ENCODE data around the gene WWC1. TPM values are rescaled to one million over a fixed set of nuclear protein-coding genes. Genes with fewer than 3 reads are reported as not detected.

WWC1 gene
- total RNA-seq, 1 experiment from 2014 or later, result 97.7 TPM

GRCh38 chr5:168354397-168354796 is 63.0 kb downstream of the WWC1 start:
- Histone ChIP-seq H3K4me1 (replicated peaks; ENCODE audit: insufficient read depth) (peaks cover 73% of the 10 kb centered on the region), H3F3A (ENCODE audit: insufficient read depth, low read depth) (peaks cover 39% of the 10 kb centered on the region), H3K27ac (peak overlapping the region; percentile 4; the same call in 1 of the 2 replicates), H3K4me2 (peak overlapping the region; percentile 7), H3K27me3 (ENCODE audit: insufficient read depth, low read depth) (no peaks in the 10 kb centered on the region), H3K4me3 (no peak overlapping the region), H3K36me3 (ENCODE audit: low read depth) (0 out of 2 replicates have a peak, but pooled peaks cover 12% of the 10 kb centered on the region), H3K9me3 (ENCODE audit: insufficient read depth, low read depth) (no peaks in the 10 kb centered on the region), H2AFZ (no peak overlapping the region), H3K79me2 (ENCODE audit: low read depth) (peaks cover 100% of the 10 kb centered on the region), H3K9me2 (ENCODE audit: insufficient read depth) (no peaks in the 10 kb centered on the region), H4K20me1 (ENCODE audit: insufficient read depth) (no peaks in the 10 kb centered on the region)
- TF ChIP-seq EZH2 (IDR thresholded peaks at IDR 0.05; ENCODE audit: low read depth), result no peak
- TF ChIP-seq, protein P1, sequence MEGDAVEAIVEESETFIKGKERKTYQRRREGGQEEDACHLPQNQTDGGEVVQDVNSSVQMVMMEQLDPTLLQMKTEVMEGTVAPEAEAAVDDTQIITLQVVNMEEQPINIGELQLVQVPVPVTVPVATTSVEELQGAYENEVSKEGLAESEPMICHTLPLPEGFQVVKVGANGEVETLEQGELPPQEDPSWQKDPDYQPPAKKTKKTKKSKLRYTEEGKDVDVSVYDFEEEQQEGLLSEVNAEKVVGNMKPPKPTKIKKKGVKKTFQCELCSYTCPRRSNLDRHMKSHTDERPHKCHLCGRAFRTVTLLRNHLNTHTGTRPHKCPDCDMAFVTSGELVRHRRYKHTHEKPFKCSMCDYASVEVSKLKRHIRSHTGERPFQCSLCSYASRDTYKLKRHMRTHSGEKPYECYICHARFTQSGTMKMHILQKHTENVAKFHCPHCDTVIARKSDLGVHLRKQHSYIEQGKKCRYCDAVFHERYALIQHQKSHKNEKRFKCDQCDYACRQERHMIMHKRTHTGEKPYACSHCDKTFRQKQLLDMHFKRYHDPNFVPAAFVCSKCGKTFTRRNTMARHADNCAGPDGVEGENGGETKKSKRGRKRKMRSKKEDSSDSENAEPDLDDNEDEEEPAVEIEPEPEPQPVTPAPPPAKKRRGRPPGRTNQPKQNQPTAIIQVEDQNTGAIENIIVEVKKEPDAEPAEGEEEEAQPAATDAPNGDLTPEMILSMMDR (conservative IDR thresholded peaks at IDR 0.05), result no peak
- ChIA-PET CTCF (no interaction called here), POLR2A (ENCODE audit: unreplicated experiment) (no interaction called here)
- DNase-seq, result no peak
- intact Hi-C loops (cut with micrococcal nuclease; ENCODE audit: unreplicated experiment), result loop anchor here (10.0 kb wide), 1 partner anchor 1390 kb away; no protein-coding TSS in a partner anchor
- BruUV-seq (replicated peaks), result no TSS peak

DNA sequence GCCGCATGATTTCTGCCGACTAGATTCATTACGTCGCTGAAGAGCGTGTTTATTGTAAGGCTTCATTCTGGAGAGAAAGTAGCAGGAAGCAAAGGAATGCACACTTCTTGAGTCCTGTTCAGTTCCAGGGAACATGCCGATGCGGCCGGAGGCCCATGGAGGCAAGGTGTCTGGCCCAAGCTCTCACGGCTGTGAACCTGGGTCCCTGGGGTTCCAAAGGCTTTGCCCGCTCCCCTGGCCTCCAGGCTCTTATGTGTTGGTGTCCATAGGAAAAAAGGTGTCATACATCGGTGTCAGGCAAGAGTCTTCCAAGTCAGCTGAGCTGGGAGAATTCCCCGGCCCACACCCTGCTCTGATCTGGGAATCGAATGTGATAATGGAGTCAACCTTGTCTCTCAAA is 64.7 kb downstream of the WWC1 start:
- no peaks in the 10 kb centered on the region for H4K20me1 ChIP-seq (ENCODE audit: insufficient read depth)
- H3K9me3 ChIP-seq (ENCODE audit: insufficient read depth, low read depth), result no peaks in the 10 kb centered on the region
- no peaks in the 10 kb centered on the region for H3K9me2 ChIP-seq (ENCODE audit: insufficient read depth)
- H2AFZ ChIP-seq, result no peak overlapping the region
- H3K4me2 ChIP-seq, result no peak overlapping the region
- no peaks in the 10 kb centered on the region for H3K36me3 ChIP-seq (ENCODE audit: low read depth)
- no peak overlapping the region for H3K4me3 ChIP-seq
- H3K27me3 ChIP-seq (ENCODE audit: insufficient read depth, low read depth), result no peaks in the 10 kb centered on the region
- peaks cover 83% of the 10 kb centered on the region for H3K4me1 ChIP-seq (replicated peaks; ENCODE audit: insufficient read depth)
- H3F3A ChIP-seq (ENCODE audit: insufficient read depth, low read depth), result peaks cover 41% of the 10 kb centered on the region
- H3K79me2 ChIP-seq (ENCODE audit: low read depth), result peaks cover 95% of the 10 kb centered on the region
- ChIA-PET POLR2A (ENCODE audit: unreplicated experiment) (interaction anchor here (0.6 kb wide), 3 partner anchors 17 to 131 kb away, joined by 3 read pairs; no protein-coding TSS in a partner anchor), CTCF (no interaction called here)
- DNase-seq, result no peak
- intact Hi-C loops (cut with micrococcal nuclease; ENCODE audit: unreplicated experiment), result loop anchor here (10.0 kb wide), 1 partner anchor 1389 kb away; no protein-coding TSS in a partner anchor
- TF ChIP-seq EZH2 (IDR thresholded peaks at IDR 0.05; ENCODE audit: low read depth), result no peak
- TF ChIP-seq, protein P1 (conservative IDR thresholded peaks at IDR 0.05), result no peak
- H3K27ac ChIP-seq, result no peak overlapping the region; the same call in 1 of the 2 replicates
- BruUV-seq (replicated peaks), result no TSS peak

DNA sequence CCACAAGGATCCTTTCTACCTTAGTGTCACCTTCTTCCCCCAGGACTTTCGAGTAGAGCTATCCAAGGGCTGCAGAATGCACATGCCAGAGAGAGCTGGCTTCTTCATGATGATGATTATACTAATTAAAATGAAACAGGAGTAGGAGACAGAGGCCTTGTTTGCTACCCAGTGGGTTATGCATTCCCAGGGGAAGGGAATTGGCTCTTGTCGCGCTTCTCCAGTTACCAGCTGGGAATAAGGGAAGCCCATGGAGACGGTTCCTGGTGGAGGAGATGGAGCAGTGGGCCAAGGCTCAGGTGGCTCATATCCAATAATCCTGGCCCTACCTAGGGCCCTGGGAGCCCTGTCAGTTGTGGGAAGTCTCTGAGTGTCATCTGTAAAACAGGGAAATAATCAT is 65.1 kb downstream of the WWC1 start:
- Histone ChIP-seq H3K9me3 (ENCODE audit: insufficient read depth, low read depth) (no peaks in the 10 kb centered on the region), H3K4me3 (no peak overlapping the region), H3K79me2 (ENCODE audit: low read depth) (peaks cover 95% of the 10 kb centered on the region), H3K36me3 (ENCODE audit: low read depth) (no peaks in the 10 kb centered on the region), H3K27me3 (ENCODE audit: insufficient read depth, low read depth) (no peaks in the 10 kb centered on the region), H4K20me1 (ENCODE audit: insufficient read depth) (no peaks in the 10 kb centered on the region), H2AFZ (no peak overlapping the region), H3K9me2 (ENCODE audit: insufficient read depth) (0 out of 2 replicates have a peak, but pooled peaks cover 4% of the 10 kb centered on the region), H3K4me2 (no peak overlapping the region), H3F3A (ENCODE audit: insufficient read depth, low read depth) (peaks cover 44% of the 10 kb centered on the region), H3K27ac (no peak overlapping the region), H3K4me1 (replicated peaks; ENCODE audit: insufficient read depth) (peaks cover 83% of the 10 kb centered on the region)
- ChIA-PET POLR2A (ENCODE audit: unreplicated experiment) (interaction anchor here (0.6 kb wide), 2 partner anchors 17 to 157 kb away, joined by 3 to 4 read pairs; no protein-coding TSS in a partner anchor), CTCF (no interaction called here)
- TF ChIP-seq, protein P1 (conservative IDR thresholded peaks at IDR 0.05), result no peak
- no peak for TF ChIP-seq EZH2 (IDR thresholded peaks at IDR 0.05; ENCODE audit: low read depth)
- BruUV-seq (replicated peaks), result no TSS peak
- DNase-seq, result no peak
- intact Hi-C loops (cut with micrococcal nuclease; ENCODE audit: unreplicated experiment), result loop anchor here (10.0 kb wide), 1 partner anchor 1388 kb away; no protein-coding TSS in a partner anchor

Data from PC-9 (cell line).